ENCODE results near the gene ABHD12.
"Not testable (repeated sequence)": the region's sequence is repeated elsewhere in the genome, so short reads cannot be mapped to it uniquely, and the experiment has no call there.

Gene ABHD12

DNA sequence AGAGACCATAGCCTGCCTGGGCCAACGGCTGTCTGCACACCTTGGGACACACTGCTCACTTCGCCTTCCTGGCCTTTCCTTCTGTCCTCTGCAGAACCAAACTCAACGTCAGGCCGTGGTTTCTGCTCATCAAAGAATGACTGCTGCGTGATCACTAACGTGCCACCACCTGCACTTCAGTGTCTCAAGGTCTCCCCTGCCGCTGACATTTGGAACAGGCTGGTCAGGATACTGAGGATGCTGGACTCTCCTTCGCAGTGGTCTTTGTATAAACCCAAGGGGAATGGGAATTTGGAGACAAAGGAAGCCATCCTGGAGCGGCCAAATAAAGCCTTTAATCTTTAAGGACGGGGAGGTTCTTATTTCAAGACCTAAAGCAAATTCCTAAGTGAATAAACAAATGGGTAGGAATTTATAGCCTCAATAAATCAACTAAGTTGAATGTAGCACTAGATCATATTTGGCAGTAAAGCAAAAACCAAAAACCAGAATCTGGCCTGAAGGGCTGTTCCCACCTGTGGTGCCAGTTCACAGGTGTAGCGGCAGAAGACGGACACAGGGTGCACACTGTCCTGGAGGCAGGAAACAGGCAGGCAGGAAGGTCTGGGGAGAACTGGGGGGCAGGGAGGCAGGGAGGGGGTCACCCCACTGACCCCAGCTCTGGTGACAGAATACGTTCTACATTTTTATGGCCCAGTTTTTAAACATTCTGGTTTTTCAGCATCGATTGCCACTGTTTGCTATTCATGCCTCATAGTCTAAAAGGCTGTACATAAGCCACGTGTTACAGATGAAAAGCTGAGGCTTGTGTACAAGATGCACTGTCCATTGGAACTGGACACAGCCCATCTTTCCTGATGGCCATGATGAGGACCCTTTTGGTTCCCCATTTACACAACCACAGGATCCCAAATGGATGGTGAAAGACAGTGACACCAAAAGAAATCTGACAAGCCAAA, 36.6 kb downstream of the ABHD12 start:
- DNase-seq (ENCODE audit: low spot score), result no peak

DNA sequence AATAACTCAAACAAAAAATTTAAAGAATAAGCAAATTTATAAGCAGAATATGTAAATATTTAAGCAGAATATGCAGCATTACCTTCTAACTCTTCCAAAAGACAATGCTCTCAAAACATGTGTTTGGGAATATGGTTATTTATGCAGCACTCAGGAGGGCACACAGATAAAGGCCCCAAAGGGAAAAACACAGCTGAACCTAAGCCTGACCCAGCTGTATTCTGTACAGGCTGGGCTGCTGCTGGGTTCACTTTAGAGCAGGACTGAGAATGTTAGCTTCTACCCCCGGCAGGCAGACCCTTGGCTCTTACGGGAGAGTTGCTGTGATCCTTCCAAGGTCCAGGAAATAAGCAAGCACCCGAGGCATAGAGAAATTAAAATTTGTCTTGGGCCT, 37.3 kb downstream of the ABHD12 start:
- DNase-seq (ENCODE audit: low spot score), result no peak

DNA sequence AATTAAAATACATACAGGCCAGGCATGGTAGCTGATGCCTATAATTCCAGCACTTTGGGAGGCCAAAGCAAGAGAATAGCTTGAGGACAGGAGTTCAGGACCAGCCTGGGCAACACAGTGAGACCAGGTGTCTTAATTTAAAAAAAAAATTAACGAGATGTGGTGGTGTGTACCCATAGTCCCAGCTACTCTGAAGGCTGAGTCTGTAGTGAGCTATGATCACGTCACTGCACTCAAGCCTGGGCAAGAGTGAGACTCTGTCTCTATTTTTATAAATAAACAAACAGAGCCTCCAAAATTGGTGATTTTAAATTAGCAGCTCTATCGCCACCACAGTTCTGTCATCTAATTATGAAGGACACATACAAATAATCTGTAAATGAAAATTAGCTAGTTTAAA, 37.9 kb downstream of the ABHD12 start:
- no peak for DNase-seq (ENCODE audit: low spot score)

DNA sequence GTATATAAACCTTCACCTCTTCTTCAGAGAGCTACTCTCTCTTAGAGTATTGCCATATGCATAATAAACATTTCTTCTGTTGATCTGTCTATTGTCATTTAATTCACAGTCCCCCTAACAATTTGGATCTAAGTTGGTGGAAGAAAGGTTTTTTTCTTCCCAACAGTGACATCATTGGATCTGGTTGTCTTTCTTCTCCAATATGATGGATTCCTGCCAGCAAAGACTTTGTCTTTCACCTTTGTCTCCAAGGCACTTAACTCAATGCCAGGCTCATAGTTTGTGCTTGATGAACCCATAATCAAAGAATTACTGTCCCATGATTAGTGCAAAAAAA, 39.6 kb downstream of the ABHD12 start:
- no peak for DNase-seq (ENCODE audit: low spot score)

DNA sequence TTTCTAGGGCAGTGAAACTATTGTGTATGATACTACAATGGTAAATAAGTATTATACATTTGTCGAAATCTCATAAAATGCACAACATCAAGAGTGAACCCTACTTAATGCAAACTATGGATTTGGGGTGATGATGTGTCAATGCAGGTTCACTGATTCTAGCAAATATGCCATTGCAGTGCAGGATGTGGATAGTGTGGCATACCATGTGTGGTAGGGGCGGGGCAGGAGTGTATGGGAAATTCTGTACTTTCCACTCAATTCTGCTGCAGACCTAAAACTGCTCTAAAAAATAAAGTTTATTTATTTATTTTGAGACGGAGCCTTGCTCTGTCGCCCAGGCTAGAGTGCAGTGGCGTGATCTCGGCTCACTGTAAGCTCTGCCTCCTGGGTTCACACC, 44.3 kb downstream of the ABHD12 start:
- no peak for DNase-seq (ENCODE audit: low spot score)

DNA sequence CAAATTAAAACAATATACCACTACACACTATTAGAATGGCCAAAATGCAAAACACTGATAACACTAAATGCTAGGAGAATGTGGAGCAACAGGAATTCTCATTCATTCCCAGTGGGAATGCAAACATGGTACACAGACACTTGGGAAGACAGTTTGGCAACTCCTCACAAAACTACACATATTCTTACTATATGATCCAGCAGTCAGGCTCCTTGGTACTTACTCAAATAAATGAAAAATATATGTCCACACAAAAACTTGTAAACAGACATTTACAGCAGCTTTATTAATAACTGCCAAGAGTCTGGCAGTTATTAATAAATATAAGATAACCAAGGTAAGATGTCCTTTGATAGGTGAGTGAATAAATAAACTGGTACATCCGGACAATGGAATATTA, 44.9 kb downstream of the ABHD12 start:
- DNase-seq (ENCODE audit: low spot score), result no peak

DNA sequence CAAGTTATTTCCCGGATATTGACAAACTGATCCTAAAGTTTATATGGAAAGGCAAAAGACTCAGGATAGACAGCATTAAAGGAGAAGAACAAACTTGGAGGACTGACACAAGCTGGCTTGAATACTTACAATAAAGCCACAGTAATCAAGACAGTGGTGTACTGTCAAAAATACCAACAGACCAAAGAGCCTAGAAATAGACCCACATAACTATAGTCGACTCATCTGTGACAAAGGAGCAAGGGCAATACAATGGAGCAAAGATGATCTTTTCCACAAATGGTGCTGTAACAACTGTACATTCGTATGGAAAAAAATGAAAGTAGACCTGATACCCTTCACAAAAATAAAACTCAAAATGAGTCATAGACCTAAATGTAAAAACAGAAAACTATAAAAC, 46.0 kb downstream of the ABHD12 start:
- DNase-seq (ENCODE audit: low spot score), result no peak

DNA sequence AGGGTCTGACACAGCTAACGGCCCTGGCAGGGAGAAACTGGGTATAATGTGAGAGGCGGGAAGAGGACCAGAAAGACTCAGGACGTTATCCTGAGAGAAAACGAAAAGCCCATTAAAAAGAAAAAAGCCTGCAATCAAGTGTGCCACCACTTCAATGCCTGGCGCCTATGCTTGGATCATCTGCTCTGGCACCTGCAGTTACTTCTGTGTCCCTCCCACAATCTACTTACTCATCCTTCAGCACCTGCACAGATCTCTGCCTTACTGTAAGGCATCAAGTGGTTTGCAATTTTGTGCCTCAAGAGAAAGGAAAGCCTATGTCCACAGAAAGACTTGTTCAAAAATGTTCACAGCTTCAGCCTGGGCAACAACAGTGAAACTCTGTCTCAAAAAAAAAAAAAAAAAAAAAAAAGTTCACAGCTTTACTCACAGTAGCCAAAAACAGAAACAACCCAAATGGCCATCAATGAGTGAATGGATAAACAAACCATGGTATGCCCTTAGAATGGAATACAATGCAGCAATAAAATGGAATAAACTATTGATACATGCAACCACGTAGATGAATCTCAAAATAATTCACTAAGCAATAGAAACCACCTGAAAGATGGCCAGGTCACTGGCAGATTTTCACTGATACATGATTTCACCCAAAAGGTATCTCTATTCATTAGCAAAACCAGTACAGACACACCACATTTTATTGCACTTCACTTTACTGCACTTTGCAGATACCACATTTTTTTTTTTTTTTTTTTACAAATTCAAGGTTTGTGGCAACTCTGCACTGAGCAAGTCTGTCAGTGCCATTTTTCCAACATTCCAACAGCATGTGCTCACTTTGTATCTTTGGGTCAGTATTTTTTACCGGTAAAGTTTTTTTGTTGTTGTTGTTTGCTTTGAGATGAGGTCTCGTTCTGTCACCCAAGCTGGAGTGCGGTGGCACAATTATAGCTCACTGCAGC, 48.6 kb downstream of the ABHD12 start:
- no peak for DNase-seq (ENCODE audit: low spot score)

DNA sequence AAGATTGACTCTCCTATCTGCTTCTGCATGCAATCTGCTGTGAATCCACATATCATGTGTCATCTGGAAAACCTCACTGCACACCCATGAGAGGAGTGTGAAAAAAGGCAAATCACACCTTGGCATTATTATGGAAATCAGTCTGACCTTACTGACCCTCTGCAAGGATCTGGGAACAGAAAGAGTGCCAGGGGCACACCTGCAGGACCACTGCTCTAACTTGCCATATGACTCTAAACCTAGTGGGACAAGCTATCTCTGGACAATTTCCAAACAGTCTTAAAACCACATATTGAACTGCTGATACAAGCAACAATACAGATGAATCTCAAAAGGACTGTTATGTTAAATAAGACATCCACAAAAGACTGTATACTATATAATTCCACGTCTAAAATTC, 50.3 kb downstream of the ABHD12 start:
- DNase-seq (ENCODE audit: low spot score), result no peak

DNA sequence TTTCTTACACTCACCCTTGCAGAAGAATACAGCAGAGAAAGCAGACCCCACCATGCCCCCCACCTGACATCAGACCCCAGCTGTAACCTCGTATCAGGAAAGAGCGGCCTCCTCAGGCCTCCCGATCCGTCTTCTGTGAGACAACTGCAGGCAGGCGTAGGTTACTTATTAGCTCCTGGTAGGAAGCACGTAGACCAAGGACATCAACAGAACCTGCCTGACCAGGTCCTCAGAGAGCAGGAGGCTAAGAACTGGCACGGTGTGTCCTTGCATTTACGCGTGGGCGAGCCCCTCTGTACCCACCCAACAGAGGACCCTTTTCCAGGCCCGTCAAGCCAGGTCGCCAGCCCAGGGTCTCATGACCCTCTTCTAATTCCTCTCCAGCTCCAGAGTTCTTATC, 51.0 kb downstream of the ABHD12 start:
- no peak for DNase-seq (ENCODE audit: low spot score)

DNA sequence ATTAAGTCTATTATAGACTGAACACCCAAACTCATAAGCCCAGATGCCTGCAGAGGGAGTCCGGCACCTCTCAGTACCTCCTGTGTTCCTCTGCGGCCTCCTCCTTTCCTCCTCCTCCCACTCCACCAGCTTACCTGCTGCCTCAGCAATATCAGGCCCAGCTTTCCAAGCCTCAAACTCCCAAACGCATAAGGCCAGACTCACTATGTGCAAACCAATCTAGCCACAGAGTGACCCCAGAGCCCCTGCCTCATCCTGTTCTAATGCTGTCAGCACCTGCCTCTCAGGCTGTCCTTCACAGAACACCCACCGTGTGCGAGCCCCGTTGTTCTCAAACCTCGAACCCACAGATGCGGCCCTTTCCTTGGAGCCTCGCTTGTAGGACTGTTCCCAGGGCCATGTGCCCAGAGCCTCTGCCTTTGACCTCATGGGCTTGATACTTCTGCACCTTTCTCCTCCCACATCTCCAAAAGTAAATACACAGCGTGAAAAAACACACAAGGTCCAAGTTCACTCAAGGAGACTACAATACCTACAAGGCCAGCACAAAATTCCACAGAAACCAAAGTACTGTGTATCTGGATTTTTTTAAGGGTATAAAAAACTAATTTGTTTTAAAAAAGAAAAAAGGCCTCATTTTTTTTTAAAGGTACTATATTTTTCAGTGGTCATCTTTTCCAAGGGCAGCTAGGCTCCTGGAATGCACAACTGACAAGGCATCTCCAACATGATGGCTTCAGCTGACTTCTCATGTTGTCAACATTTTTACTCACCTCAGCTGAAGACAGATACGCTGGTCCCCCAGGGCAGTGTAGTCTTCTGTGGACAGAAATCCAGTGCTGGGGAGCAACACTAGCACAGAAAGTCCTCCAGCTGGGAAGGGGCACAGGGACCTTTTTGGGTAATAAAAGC, 52.3 kb downstream of the ABHD12 start:
- no peak for DNase-seq (ENCODE audit: low spot score)

DNA sequence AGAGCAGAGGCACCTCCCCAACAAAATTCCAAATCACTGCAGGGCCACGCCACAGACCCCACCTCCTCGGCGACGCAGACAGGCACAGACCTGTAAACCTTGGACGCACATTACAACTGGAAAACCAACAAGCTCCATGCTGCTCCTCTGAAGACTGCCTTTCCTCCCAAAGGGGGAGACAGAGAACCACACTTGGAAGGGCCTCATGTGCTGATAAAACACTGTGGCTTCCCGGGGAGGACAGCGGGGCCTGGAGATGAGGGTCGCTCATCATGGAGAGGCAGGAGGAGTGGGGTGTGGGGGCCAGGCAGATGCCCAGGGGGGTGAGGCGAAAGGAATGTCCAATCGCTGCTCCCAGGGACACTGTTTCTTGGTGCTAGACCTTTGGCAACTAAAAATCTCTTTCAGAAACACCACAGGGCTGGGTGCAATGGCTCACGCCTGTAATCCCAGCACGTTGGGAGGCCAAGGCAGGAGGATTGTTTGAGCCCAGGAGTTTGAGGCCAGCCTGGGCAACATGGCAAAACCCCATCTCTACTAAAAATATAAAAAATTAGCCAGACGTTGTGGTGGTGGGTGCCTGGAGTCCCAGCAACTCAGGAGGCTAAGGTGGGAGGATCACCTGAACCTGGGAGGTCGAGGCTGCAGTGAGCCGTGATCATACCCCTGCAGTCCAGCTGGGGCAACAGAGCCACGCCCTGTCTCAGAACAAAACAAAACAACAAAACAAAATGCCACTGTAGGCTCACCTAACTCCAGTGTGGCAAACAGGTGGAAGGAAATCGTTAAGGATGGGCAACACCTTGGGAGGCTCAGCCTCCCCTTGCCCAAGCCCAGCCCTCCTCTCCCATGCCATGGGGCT, 53.8 kb downstream of the ABHD12 start:
- DNase-seq (ENCODE audit: low spot score), result no peak

DNA sequence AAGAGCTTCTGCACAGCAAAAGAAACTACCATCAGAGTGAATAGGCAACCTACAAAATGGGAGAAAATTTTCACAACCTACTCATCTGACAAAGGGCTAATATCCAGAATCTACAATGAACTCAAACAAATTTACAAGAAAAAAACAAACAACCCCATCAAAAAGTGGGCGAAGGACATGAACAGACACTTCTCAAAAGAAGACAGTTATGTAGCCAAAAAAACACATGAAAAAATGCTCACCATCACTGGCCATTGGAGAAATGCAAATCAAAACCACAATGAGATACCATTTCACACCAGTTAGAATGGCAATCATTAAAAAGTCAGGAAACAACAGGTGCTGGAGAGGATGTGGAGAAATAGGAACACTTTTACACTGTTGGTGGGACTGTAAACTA, 55.7 kb downstream of the ABHD12 start:
- DNase-seq (ENCODE audit: low spot score), result not testable (repeated sequence)

DNA sequence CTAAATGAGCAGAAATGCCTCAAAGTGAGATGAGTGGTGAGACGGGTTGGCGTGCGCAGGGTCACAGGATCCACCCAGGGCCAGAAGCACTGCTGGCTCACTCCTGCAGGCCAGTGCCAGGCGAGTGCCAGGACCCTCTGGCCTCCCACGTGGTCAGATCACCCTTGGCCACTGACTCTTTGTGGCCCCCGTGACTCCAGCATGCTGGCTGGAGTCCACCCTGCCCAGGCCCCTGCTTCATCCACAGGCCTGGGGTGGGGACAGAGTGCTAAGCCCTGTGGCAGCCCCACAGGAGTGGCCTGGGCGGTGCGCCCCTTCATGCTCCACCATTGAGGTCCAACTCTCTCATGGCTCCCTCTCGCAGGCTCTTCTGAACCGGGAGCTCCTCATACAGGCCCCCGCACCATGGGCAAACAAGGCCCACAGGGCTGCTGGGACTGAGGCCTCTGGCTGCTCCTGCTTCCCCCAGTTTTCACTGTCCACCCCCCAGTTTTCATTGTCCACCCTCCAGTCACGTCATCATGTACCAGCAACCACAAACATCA, 61.6 kb downstream of the ABHD12 start:
- no peak for DNase-seq (ENCODE audit: low spot score)

DNA sequence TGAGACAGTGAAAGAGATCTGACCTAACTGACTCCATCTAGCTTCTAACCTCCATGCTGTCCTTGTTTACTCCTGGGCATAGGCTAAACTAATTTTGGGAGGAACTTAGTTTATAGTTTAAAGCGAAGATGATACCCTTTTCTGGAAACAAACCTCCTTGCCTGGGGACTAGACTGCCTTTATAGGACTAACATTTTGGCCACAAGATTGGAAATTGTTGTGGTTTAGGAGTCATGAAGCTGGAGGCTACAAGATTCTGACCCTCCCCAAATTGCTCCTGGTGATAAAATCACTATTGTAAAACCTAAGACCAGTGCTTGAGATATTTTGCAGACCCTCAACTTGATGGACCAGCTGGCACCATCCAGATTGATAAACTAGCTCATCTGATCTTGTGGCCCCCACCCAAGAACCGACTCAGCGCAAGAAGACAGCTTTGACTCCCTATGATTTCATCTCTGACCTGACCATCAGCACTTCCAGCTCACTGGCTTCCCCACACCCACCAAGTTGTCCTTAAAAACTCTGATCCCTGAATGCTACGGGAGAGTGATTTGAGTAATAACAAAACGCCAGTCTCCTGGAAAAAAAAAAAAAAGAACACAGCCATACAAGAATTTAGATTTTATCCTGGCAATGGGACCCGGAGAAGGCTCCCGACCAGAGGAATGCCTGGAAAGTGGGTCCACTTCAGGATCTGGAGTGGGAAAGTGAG, 63.0 kb downstream of the ABHD12 start:
- DNase-seq (ENCODE audit: low spot score), result no peak

DNA sequence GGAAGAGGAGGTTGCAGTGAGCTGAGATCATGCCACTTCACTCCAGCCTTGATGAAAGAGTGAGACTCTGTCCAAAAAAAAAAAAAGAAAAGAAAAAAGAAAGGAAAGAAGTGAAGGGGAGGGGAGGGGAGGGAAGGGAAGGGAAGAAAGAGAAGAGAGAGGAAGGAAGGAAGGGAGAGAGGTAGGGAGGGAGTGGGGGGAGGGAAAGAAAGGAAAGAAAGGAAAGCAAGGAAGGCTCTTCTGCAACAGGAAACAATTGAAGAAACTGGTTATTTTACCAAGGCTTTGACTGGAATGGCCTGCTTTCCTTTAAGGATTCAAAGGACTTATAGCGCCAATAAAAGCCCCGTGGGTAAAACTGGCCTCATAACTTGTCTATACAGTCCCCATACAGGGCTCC, 64.6 kb downstream of the ABHD12 start:
- DNase-seq (ENCODE audit: low spot score), result no peak

DNA sequence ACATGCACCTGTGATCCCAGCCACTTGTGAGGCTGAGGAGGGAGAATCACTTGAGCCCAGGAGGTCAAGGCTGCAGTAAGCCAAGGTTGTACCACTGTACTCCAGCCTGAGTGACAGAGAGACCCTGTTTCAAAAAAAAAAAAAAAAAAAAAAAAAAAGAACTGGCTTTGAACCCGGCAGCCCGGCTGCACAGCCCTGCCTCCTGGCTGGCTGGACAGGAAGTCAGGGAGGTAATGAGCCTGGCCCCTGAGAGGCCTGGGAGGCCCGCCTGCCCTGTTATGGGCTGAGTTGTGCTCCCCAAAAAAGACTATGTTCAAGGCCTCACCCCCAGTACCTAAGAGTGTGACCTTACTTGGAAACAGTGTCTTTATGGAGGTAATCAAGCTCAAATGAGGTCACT, 65.6 kb downstream of the ABHD12 start:
- no peak for DNase-seq (ENCODE audit: low spot score)

DNA sequence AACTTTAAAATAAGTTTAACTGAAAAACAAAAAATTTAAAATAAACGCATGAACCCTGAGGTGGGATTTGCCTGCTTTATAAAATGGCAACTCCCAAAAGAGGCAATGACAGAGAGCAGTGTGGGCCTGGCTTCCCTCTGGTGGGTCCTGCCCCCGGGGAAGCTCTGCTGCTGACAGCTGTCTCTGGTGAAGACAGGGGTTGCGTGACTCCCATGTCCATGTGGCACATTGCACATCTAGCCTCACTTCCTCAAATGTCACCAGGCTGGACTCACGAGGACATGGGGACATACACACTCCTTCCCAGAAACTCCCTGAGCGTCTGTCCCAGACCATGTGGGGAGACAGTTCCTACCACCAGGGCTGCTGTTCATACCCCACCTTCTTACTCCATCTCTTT, 66.2 kb downstream of the ABHD12 start:
- no peak for DNase-seq (ENCODE audit: low spot score)

DNA sequence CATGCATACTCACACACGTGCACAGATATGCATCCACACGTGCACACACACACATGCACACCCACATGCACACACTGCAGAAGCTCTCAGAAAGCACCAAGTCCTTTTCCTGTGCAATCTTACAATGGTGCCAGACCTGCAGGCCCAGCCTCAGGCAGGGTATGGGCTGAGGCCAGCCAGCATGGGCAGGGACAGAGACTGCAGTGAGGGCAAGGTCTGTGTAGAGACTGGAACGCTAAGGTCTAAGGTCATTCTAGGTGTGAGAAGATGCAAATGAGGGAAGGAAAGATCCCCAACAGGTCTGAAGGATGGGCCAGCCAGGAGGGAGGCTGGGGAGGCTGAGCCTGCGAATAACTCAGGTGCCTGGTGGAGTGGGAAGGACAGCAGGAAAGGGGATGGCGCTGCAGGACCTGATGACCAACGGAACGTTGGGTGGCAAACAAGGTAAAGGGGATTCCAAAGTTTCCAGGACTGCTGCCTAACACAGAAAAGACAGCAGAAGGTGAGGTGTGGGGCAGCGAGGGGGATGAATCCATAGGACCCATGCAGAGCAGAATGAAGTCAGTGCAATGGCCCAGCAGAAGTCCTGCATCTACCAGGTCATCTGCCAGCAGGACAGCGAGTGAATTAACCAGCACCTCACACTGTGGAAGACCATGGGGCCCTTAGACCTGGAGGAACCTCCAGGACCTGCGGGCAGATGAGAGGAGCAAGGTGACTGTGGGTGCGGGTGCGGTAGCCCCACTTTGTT, 67.0 kb downstream of the ABHD12 start:
- DNase-seq (ENCODE audit: low spot score), result no peak

Data from kidney capillary endothelial cell (primary cell).